Activated CD4-positive, alpha-beta T cell treated with anti-CD3 and anti-CD28 coated beads, Interleukin-2, amount 10 ng/mL, durations not matched to agents 7 days and 5 days (primary cell): ENCODE results near the gene OSBP2. TPM values are rescaled to one million over a fixed set of nuclear protein-coding genes. Genes with fewer than 3 reads are reported as not detected.
"Not testable (repeated sequence)": the region's sequence is repeated elsewhere in the genome, so short reads cannot be mapped to it uniquely, and the experiment has no call there.

Source experiments
- CTCF ChIA-PET: fragments of 350-600 bp; sonication (Branson Sonifier 250); formaldehyde crosslinking; loops from one replicate; lab custom pipeline; 2021; ENCODE audit warnings: antibody characterized with exemption; lab: Charles Lee
- POLR2A ChIA-PET: fragments of 350-600 bp; sonication (Branson Sonifier 250); formaldehyde crosslinking; loops from one replicate; lab custom pipeline; 2021; ENCODE audit warnings: antibody characterized with exemption; lab: Charles Lee
- DNase-seq: peaks from one replicate; pipeline ENCODE4 v3.0.0-alpha.2; 2020
- H3K27ac Mint-ChIP-seq: one replicate; pipeline ENCODE4 v1.8.0; 2021; ENCODE audit warnings: mild to moderate bottlenecking, moderate library complexity, mixed read lengths
- H3K27me3 Mint-ChIP-seq: one replicate; pipeline ENCODE4 v1.8.0; 2021; ENCODE audit warnings: mixed read lengths
- H3K36me3 Mint-ChIP-seq: one replicate; pipeline ENCODE4 v1.8.0; 2021; ENCODE audit warnings: low read depth, mixed read lengths
- H3K4me1 Mint-ChIP-seq: one replicate; pipeline ENCODE4 v1.8.0; 2021; ENCODE audit warnings: mixed read lengths
- H3K4me3 Mint-ChIP-seq: one replicate; pipeline ENCODE4 v1.8.0; 2021; ENCODE audit warnings: mild to moderate bottlenecking, moderate library complexity, mixed read lengths
- H3K9me3 Mint-ChIP-seq: one replicate; pipeline ENCODE4 v1.8.0; 2021; ENCODE audit warnings: mixed read lengths
- total RNA-seq, 2 experiments: library from RNA; stranded (reverse); gene quantifications; one replicate each; pipeline ENCODE4 v1.2.3, GENCODE V29; 2021

OSBP2 gene
- total RNA-seq, 2 experiments from 2014 or later = 1.1 TPM

DNA sequence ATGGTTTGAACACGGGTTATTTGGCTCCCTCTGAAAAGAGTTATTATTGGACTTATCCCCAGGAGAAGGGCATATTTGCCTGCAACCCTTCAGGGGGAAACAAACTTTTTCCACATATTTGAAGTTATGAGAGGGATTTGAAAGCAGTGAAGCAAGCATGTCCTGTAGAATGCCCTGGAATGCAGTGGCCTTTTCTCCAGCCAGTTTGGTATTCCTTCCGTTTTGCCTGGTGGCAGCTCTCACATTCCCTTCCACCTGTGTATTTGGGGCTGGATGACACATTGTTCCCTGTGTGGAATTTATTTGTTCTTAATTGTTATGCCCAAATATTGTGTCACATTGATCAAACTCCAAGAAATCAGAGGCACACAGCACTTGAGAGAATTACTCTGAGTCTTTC, 59.0 kb downstream of the OSBP2 start:
- CTCF ChIA-PET = interaction anchor here (1.7 to 6.5 kb wide), 5 partner anchors 10 to 120 kb away, joined by 4 to 61 read pairs (median 12); partner anchors contain the start of gene SLC35E4
- H3K9me3 Mint-ChIP-seq = no peaks in the 10 kb centered on the region
- no peak overlapping the region for H3K27ac Mint-ChIP-seq
- no peak overlapping the region for H3K4me3 Mint-ChIP-seq
- no peaks in the 10 kb centered on the region for H3K27me3 Mint-ChIP-seq
- peaks cover 10% of the 10 kb centered on the region for H3K4me1 Mint-ChIP-seq
- POLR2A ChIA-PET = no interaction called here
- no peaks in the 10 kb centered on the region for H3K36me3 Mint-ChIP-seq
- DNase-seq = no peak

DNA sequence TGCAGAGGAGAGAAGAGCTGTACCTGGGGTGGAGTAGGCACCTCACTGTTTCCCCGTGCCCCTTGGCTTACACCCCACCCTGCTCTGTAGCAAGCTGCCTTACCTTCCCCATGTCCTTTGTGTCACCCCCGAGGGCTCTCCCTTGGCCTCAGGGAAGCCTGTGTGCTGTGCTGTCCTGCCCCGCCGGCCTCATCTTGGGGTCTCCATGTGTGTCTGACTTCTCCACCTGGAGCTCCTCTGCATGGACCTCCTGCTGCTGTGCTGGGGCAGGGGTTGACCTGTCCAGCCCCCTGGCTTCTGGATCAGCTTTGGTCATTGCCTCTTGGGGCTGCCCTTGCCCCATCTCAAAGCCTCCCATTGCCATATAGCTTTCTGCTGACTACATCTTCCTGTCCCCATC, 59.8 kb downstream of the OSBP2 start:
- H3K27ac Mint-ChIP-seq = no peak overlapping the region
- no peaks in the 10 kb centered on the region for H3K9me3 Mint-ChIP-seq
- no peaks in the 10 kb centered on the region for H3K36me3 Mint-ChIP-seq

DNA sequence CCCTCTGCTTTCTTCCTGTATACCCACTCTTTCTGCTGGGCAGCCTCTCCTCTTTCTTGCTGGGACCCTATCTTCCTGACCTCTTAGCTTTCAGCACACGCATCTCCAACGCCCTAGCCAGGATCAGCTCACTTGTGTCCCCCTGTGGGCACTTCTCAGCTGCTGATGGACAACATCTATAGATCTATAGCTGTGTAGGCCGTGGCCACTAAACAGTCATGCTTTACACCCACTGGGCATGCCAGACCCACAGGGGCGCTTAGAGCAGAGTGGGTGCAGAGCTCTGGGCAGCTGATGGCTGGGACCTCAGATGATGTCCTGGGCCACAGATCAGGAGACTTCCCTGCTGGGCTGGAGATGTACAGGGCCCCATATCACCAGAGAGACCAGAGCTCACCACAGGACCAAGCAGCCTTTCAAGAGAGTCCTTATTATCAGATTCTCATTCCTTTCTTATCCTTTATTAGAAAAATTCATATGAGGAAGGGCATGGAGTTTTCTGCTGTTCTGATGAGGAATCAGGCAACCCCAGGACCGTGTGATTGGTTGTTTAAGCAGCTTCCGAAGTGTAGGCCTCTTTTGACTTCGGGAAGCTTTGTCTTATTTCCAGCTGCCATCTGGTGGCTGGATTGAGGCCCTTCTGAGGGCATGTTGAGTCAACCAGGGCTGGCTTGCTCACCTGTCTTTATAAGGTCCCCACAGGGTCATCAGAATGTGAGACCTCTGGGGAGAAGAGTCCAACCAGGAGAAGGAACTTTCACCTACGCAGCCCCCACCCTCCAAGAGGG, 60.5 kb downstream of the OSBP2 start:
- Mint-ChIP-seq H3K9me3 (no peaks in the 10 kb centered on the region), H3K4me1 (peaks cover 10% of the 10 kb centered on the region), H3K4me3 (no peak overlapping the region), H3K27ac (peak overlapping the region; percentile 16), H3K36me3 (no peaks in the 10 kb centered on the region), H3K27me3 (no peaks in the 10 kb centered on the region)
- peak; percentile 69 for DNase-seq
- ChIA-PET POLR2A (interaction anchor here (1.5 kb wide), 1 partner anchor 121 kb away, joined by 9 read pairs; no protein-coding TSS in a partner anchor), CTCF (interaction anchor here (0.6 to 6.5 kb wide), 25 partner anchors 9 to 330 kb away, joined by 3 to 61 read pairs (median 4); partner anchors contain the start of genes DUSP18, SLC35E4 and TCN2)

More for the DNA sequence above, 59.8 kb downstream of the OSBP2 start:
- no peak overlapping the region for H3K4me3 Mint-ChIP-seq
- peaks cover 10% of the 10 kb centered on the region for H3K4me1 Mint-ChIP-seq
- DNase-seq = no peak
- POLR2A ChIA-PET = interaction anchor here (1.5 kb wide), 1 partner anchor 120 kb away, joined by 9 read pairs; no protein-coding TSS in a partner anchor
- CTCF ChIA-PET = interaction anchor here (0.6 to 6.5 kb wide), 19 partner anchors 9 to 330 kb away, joined by 3 to 61 read pairs (median 4); partner anchors contain the start of genes DUSP18, SLC35E4 and TCN2
- no peaks in the 10 kb centered on the region for H3K27me3 Mint-ChIP-seq

DNA sequence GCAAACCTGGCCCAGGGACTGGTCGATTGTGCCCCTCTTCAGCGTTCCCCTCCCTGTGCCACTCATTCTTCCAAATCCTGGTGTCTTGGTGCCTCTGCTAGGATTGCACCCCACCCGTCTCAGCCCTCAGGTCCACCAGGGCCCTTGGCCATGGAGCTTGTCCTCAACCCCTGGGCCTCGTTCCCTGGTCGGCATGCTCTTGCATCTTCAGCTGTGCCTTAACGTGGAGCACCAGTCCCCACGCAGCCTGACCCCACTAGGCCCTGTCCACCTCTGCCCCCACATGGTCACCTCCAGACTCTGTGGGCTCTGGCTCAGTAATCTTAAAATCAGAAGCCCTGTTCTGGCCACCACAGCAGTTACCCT, 61.1 kb downstream of the OSBP2 start:
- Mint-ChIP-seq H3K4me1 (peaks cover 10% of the 10 kb centered on the region), H3K36me3 (no peaks in the 10 kb centered on the region), H3K27ac (no peak overlapping the region), H3K4me3 (no peak overlapping the region), H3K27me3 (no peaks in the 10 kb centered on the region), H3K9me3 (no peaks in the 10 kb centered on the region)
- ChIA-PET POLR2A (interaction anchor here (1.5 kb wide), 1 partner anchor 121 kb away, joined by 9 read pairs; no protein-coding TSS in a partner anchor), CTCF (interaction anchor here (1.0 to 6.5 kb wide), 17 partner anchors 8 to 329 kb away, joined by 3 to 61 read pairs (median 4); partner anchors contain the start of genes DUSP18, SLC35E4 and TCN2)
- no peak for DNase-seq

DNA sequence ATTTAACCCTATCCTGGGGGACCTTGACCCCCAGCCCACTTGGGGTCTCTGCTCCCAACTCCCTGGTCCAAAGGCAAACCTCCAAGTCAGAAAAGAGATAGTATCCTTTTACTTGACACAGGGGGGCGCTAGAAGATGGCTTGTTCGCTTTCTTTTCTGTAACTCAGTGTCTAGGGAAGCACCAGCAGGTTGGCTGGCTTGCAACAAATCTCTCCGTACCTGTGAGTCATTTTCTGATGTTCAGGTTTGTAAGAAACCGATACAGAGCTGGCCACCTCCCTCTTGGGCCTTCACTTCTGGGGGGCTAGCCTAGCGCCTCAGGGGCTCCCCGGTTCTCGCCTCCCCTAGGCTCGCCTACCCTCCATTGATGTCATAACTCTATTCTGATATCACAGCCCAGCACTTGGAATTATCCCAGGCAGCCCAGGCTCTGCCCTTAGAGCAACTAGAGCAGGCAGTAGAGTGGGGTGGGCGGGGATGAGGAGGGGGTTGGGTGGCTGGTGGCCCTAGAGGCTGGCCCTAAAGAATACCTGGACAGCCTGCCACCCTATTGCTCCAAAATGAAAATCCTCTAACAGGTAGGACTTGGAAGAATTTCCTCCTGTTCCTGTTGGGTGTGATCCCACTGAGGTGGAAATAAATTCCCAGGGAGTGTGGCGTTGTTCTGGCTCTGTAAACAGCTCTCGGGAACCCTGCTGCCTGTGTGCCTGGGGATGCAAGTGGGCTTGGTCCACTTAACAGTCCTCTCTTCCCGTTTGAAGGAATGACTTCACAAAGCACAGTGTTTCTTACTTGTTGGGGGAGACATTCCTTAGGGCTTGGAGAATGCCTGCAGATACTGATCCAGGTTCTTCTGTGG, 69.4 kb downstream of the OSBP2 start:
- Mint-ChIP-seq H3K36me3 (no peaks in the 10 kb centered on the region), H3K27ac (no peak overlapping the region), H3K4me3 (no peak overlapping the region), H3K9me3 (no peaks in the 10 kb centered on the region), H3K27me3 (no peaks in the 10 kb centered on the region), H3K4me1 (no peaks in the 10 kb centered on the region)
- ChIA-PET CTCF (interaction anchor here (0.6 to 1.8 kb wide), 5 partner anchors 9 to 160 kb away, joined by 3 to 12 read pairs (median 4); no protein-coding TSS in a partner anchor), POLR2A (interaction anchor here (0.6 kb wide), 1 partner anchor 18 kb away, joined by 4 read pairs; no protein-coding TSS in a partner anchor)
- DNase-seq = peak; percentile 76

DNA sequence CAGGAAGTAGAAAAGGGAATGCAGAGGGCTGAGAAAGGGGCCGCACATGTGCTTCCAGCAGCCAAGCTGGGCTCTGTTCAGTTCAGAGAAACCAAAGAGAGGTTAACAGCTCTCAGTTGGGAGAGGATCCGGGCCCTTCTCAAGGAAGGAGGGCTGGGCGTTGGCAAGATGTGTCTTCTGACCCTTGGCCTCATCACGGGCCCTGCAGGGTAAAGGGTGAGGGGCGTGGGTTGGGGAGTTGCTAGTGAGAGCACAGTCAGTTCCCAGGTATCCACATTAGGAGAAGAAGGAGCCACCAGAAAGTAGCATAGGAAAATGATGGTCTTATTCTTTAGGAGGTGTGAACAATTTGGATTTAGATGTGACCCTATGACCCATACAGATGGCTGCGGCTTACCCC, 73.0 kb downstream of the OSBP2 start:
- DNase-seq = no peak
- H3K9me3 Mint-ChIP-seq = no peaks in the 10 kb centered on the region
- CTCF ChIA-PET = interaction anchor here (1.7 kb wide), 1 partner anchor 12 kb away, joined by 4 read pairs; no protein-coding TSS in a partner anchor

DNA sequence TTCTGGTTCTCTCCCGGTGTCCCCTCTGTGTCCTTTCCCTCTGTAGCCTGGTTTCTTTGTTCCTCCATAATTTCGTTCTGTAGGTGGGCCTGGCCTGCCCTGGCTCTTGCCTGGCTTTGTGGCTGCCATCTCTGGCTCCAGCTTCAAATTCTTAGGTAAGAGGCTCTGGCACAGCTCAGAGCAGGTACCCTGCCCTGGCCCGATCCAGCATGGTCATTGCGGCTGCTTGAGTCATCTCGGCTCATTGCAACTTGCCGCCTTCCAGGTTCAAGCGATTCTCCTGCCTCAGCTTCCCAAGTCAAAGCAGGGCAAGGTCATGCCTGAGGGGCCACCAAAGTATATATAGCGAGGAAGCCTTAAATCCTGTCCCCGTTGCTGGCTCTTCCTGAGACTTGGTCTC, 76.0 kb downstream of the OSBP2 start:
- Mint-ChIP-seq H3K27ac (no peak overlapping the region), H3K27me3 (no peaks in the 10 kb centered on the region), H3K9me3 (no peaks in the 10 kb centered on the region), H3K36me3 (no peaks in the 10 kb centered on the region), H3K4me3 (no peak overlapping the region), H3K4me1 (no peaks in the 10 kb centered on the region)
- no peak for DNase-seq
- ChIA-PET CTCF (interaction anchor here (0.9 to 1.1 kb wide), 2 partner anchors 11 to 15 kb away, joined by 3 read pairs; no protein-coding TSS in a partner anchor), POLR2A (no interaction called here)

More for the DNA sequence above, 73.0 kb downstream of the OSBP2 start:
- no peaks in the 10 kb centered on the region for H3K4me1 Mint-ChIP-seq
- no peak overlapping the region for H3K4me3 Mint-ChIP-seq
- no peaks in the 10 kb centered on the region for H3K36me3 Mint-ChIP-seq
- no peak overlapping the region for H3K27ac Mint-ChIP-seq
- no peaks in the 10 kb centered on the region for H3K27me3 Mint-ChIP-seq
- POLR2A ChIA-PET = interaction anchor here (0.6 kb wide), 1 partner anchor 122 kb away, joined by 12 read pairs; no protein-coding TSS in a partner anchor

DNA sequence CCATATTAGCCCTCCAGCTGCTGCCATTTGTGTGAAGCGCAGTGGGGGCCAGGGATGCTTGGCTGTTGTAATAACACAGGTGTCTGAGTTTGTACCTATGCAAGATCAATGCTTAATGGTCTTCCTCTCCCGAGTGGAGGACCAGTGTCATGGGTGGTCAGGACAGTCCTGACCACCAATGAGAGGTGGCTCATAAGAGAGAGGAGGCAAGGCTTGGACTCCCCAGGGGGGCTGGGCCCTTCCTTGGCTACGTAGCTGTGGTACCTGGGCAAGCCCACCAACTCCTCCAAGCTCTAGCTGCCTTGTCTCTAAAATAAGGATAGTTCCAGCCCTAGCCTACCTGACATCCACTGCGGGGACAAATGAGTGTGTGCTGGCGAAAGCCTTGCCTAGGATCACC, 79.2 kb downstream of the OSBP2 start:
- DNase-seq = no peak
- Mint-ChIP-seq H3K27me3 (no peaks in the 10 kb centered on the region), H3K9me3 (no peaks in the 10 kb centered on the region), H3K27ac (no peak overlapping the region), H3K4me3 (no peak overlapping the region), H3K36me3 (no peaks in the 10 kb centered on the region), H3K4me1 (no peaks in the 10 kb centered on the region)
- ChIA-PET CTCF (no interaction called here), POLR2A (no interaction called here)

DNA sequence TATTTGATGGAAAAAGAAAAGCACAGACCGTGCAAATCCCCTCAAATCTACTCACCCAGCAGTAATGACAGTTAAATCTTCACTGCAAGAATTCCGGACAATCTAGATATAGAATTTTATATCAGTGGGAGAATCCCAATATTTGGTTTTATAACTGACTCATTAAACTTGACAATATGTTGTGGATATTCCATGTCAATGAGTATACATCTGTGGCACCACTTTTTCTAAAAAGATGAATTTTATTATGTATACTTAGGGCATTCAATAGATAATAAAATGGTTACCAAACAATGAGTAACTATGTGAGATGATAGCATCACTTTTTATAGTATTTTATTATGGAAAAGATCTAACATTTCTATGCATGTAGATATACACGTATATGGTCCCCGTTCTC, 79.9 kb downstream of the OSBP2 start:
- Mint-ChIP-seq H3K4me1 (peaks cover 2% of the 10 kb centered on the region), H3K27me3 (no peaks in the 10 kb centered on the region), H3K4me3 (no peak overlapping the region), H3K9me3 (no peaks in the 10 kb centered on the region), H3K36me3 (no peaks in the 10 kb centered on the region), H3K27ac (no peak overlapping the region)
- POLR2A ChIA-PET = no interaction called here
- CTCF ChIA-PET = no interaction called here
- no peak for DNase-seq

DNA sequence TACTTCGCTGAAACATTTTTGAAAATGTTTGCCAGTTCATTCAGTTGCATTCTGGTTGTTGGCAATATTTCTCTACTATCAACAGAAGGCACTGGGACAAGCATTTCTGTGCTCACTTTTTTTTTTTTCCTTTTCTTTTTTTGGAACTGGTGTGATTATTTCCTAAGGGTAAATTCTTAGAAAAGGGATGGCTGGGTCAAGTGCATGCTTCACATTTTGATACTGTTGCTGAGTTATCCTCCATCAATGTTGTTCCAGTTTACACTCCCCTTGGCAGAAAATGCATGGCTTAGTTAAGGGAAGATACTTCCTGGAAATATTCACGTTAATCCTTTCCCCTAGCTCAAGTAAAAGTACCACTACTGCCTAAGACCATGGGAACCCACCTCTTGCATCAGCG, 81.8 kb downstream of the OSBP2 start:
- DNase-seq = no peak
- POLR2A ChIA-PET = no interaction called here
- Mint-ChIP-seq H3K9me3 (no peaks in the 10 kb centered on the region), H3K27me3 (no peaks in the 10 kb centered on the region), H3K36me3 (no peaks in the 10 kb centered on the region), H3K27ac (no peak overlapping the region), H3K4me3 (no peak overlapping the region), H3K4me1 (peaks cover 7% of the 10 kb centered on the region)
- CTCF ChIA-PET = no interaction called here

DNA sequence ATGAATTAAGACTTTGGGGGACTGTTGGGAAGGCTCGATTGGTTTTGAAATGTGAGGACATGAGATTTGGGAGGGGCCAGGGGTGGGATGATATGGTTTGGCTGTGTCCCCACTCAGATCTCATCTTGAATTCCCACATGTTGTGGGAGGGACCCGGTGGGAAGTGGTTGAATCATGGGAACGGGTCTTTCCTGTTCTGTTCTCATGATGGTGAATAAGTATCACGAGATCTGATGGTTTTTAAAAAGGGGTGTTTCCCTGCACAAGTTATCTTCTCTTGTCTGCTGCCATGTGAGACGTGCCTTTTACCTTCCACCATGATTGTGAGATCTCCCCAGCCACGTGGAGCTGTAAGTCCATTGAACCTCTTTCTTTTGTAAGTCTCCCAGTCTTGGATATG, 82.5 kb downstream of the OSBP2 start:
- H3K27me3 Mint-ChIP-seq, H3K9me3 Mint-ChIP-seq, H3K36me3 Mint-ChIP-seq, POLR2A ChIA-PET, H3K27ac Mint-ChIP-seq, H3K4me3 Mint-ChIP-seq, CTCF ChIA-PET, DNase-seq, H3K4me1 Mint-ChIP-seq: not testable (repeated sequence)

DNA sequence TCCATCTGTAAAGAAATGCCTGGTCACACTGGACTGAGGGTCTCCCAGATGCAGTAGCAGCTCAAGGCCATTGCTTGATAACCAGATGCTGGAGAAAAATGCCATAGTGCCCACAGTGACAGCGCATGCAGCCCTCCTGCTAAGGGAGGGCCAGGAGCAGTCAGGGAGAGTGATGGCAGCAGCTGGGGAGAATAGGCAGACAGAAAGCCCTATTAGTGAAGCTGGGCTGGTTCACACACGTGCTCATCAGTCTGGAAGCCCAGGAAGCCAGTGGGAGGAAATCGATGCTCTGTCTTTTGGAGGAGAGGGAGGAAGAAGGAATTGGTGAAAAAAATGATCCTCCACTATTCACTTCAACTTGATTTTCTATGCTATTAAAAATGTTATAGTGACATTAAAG, 82.9 kb downstream of the OSBP2 start:
- Mint-ChIP-seq H3K4me1 (peaks cover 7% of the 10 kb centered on the region), H3K4me3 (no peak overlapping the region), H3K9me3 (no peaks in the 10 kb centered on the region), H3K36me3 (no peaks in the 10 kb centered on the region), H3K27me3 (no peaks in the 10 kb centered on the region), H3K27ac (no peak overlapping the region)
- DNase-seq = no peak
- ChIA-PET POLR2A (no interaction called here), CTCF (no interaction called here)
